ENCODE results near the gene PADI4. TPM values are rescaled to one million over a fixed set of nuclear protein-coding genes. Genes with fewer than 3 reads are reported as not detected.

Gene PADI4
- total and polyA plus RNA-seq, 2 of the 8 experiments (the other 6 are each of a cell fraction or from before 2014, with no cell fraction given), result 0.29 TPM; not detected in 1

- TF ChIP-seq CTCF (IDR thresholded peaks at IDR 0.05; ENCODE audit: control extremely low read depth in 1 of 3, insufficient read depth in 1 of 3, low read depth in 1 of 3, low read length in 3 of 3), result no peak
These were observed 43.0 kb downstream of the PADI4 start (continued) for GRCh38 chr1:17350928-17351446.

Measured in H1 (cell line).